Dermis microvascular lymphatic vessel endothelial cell (primary cell): Measurements from ENCODE around the gene KHK. TPM values are rescaled to one million over a fixed set of nuclear protein-coding genes. Genes with fewer than 3 reads are reported as not detected.

ENCODE experiments used
- DNase-seq, 2 donors: peaks; one replicate each; pipeline versions ENCODE4 v3.0.0 to v3.0.0-alpha.2; 2010; ENCODE audit warnings: low read depth in 2 of 2
- total RNA-seq: library from RNA; depleted of rRNA; stranded (reverse); fragments of >200 nt; gene quantifications from 2 replicates; pipeline ENCODE4 v1.2.1, GENCODE V29; 2014

Gene KHK
- total RNA-seq, 1 donor from 2014 or later: 3.2 TPM

DNA sequence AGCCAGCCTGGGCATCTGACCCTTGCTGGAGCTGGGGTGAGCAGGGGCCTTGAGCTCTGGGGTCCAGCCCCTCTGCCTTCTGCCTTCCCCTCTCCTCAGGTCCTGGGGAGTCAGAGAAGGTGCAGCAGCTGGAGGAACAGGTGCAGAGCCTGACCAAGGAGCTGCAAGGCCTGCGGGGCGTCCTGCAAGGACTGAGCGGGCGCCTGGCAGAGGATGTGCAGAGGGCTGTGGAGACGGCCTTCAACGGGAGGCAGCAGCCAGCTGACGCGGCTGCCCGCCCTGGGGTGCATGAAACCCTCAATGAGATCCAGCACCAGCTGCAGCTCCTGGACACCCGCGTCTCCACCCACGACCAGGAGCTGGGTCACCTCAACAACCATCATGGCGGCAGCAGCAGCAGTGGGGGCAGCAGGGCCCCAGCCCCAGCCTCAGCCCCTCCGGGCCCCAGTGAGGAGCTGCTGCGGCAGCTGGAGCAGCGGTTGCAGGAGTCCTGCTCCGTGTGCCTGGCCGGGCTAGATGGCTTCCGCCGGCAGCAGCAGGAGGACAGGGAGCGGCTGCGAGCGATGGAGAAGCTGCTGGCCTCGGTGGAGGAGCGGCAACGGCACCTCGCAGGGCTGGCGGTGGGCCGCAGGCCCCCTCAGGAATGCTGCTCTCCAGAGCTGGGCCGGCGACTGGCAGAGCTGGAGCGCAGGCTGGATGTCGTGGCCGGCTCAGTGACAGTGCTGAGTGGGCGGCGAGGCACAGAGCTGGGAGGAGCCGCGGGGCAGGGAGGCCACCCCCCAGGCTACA is 4.4 kb upstream of the KHK start:
- DNase-seq: no peak

- no peak for DNase-seq
These were observed 3.7 kb upstream of the KHK start for GRCh38 chr2:27082773-27083409.

GRCh38 chr2:27083410-27084296 is 2.9 kb upstream of the KHK start:
- DNase-seq: no peak

GRCh38 chr2:27084297-27085061 is 2.1 kb upstream of the KHK start:
- no peak for DNase-seq

GRCh38 chr2:27085062-27085672 is 1.4 kb upstream of the KHK start:
- DNase-seq: no peak

DNA sequence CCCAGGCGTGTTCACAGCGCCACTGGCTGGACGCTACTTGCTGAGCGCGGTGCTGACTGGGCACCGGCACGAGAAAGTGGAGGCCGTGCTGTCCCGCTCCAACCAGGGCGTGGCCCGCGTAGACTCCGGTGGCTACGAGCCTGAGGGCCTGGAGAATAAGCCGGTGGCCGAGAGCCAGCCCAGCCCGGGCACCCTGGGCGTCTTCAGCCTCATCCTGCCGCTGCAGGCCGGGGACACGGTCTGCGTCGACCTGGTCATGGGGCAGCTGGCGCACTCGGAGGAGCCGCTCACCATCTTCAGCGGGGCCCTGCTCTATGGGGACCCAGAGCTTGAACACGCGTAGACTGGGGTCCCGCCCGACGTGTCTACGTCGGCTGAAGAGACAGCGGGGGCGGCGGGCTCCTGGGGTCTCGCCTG is 891 bp upstream of the KHK start:
- DNase-seq: peak in 1 of 2 donors; percentile 79

DNA sequence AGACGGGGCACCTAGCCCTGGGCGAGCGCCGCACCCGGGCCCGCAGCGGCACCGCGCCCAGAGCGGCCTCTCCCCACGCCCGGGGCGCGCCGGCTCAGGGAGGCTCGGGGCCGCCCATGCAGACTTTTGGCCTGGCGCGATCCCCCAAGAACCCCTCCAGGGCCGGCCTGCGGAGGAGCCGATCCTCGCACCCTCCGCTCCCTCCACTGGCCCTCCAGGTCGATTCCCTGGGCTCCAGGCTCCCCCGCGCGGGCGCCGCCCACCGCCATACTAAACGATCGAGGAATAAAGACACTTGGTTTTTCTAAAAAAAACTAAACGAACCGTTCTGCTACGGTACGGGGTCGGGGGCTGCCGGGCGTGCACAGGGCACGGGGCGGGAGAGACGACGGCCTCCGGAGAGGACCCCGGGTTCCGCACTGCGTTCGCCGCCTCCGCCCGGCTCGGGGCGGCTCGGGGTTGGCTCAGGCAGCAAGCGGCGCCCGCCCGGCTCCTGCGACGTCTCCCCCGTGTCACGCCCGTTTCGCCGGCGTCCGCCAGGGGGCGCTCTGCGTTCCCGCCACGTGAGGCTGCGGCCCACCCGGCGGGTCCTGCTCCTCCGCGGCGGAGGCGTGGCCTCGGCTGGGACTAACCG is 365 bp upstream of the KHK start:
- DNase-seq: peak; percentile 75 to 92

GRCh38 chr2:27087823-27088410 is 1.3 kb downstream of the KHK start:
- no peak for DNase-seq

DNA sequence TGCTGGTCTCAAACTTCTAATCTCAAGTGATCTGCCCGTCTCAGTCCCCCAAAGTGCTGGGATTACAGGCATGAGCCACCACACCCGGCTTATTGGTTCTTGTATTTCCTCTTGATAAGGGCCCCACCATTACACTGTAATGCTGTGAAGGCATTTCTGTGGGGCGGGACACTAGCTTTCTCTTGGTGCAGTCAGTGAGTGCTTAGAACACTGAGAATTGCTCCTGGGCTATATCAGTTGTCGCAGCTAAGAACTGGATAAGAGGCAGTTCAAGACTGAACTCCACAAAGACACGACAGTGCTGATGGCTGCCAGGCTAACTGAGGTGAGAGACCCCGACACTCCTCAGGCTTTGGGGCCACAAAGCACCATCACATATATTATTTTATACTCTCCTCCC is 2.1 kb downstream of the KHK start:
- DNase-seq: no peak

- DNase-seq: no peak
These were observed 2.8 kb downstream of the KHK start for GRCh38 chr2:27089111-27089954.

GRCh38 chr2:27091746-27092695 is 5.4 kb downstream of the KHK start:
- no peak for DNase-seq

DNA sequence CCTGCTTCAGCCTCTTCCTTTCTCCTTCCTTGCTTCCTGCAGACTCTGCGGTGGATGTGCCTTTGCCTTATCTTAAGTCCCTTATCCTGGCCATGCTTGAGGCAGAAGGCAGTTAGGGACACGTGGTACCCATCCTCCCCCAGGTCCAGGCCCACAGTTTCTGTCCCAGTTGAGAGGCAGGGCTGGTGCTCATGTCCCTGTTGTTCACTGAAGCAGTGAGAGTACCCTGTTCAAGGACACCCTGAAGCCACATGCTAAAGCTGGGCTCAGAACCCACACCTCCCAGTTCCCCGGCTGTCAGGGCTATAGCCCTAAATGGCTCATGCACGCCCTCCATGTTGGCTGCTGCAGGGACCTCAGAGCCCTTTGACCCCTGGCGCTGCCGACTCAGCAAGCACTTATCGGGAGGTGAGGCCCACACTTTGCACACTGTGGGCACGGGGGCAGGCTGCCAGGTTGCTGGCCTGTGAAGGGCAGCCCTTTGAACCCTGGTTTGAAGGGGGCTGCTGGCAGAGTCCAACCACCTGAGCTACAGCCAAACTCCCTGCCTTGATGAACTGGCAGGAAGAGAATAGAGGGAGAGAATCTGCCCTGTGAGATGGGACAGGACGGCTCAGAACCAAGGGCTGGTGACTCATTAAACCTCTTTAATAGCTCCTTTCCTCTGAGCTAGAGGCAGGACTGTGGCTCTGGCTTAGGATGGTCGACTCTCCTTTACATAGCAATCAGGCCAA is 6.3 kb downstream of the KHK start:
- no peak for DNase-seq

- DNase-seq: no peak
These were observed 7.1 kb downstream of the KHK start for GRCh38 chr2:27093430-27094352.

DNA sequence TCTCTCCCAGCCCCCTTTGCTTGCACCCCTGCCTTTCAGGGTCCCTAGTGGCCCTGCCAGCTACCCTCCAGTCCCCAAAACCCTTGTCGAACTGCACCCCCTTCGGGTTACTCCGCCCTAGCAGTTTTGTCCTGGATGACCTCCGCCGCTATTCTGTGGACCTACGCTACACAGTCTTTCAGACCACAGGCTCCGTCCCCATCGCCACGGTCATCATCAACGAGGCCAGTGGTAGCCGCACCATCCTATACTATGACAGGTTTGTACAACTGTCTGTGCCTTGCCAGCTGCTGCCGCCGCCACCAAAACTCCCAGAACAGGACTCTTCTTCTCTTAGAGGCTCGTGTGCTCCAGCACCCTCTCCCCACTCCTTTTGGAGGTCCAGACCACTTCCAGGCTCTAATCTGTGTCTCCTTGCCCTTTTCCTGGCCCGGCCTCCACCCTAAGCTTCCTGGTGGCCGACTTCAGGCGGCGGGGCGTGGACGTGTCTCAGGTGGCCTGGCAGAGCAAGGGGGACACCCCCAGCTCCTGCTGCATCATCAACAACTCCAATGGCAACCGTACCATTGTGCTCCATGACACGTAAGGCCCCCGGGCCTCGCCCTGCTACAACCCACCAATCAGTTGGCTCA is 7.9 kb downstream of the KHK start:
- DNase-seq: no peak

GRCh38 chr2:27095427-27095744 is 8.8 kb downstream of the KHK start:
- no peak for DNase-seq
